COLO668 (cell line): ENCODE results near the gene SETD7.
A peak's percentile ranks its signal among the peaks of the same experiment; 100 is the strongest.

Experiments used
- DNase-seq: peaks from one replicate; lab custom pipeline; 2025; ENCODE audit not compliant: unreplicated experiment; lab: John Stamatoyannopoulos, UW

SETD7 gene

GRCh38 chr4:139556071-139556723, at the start of gene SETD7:
TSS of gene SETD7 (minus strand) at chr4:139556219. CDS start at chr4:139556137, 82 bp downstream.
- DNase-seq, result peak; percentile 85

GRCh38 chr4:139605516-139605915, 49.5 kb upstream of the SETD7 start:
- DNase-seq, result no peak

- peak; percentile 28 for DNase-seq
Measured at GRCh38 chr4:139603576-139604410, 47.8 kb upstream of the SETD7 start.

GRCh38 chr4:139602776-139603360, 46.8 kb upstream of the SETD7 start:
- no peak for DNase-seq

GRCh38 chr4:139600662-139601061, 44.6 kb upstream of the SETD7 start:
- DNase-seq, result no peak

- DNase-seq, result peak; percentile 13
Measured at GRCh38 chr4:139599594-139600374, 43.8 kb upstream of the SETD7 start.

- no peak for DNase-seq
Measured at GRCh38 chr4:139599076-139599475, 43.1 kb upstream of the SETD7 start.

- DNase-seq, result no peak
Measured at GRCh38 chr4:139596684-139597279, 40.8 kb upstream of the SETD7 start.

- no peak for DNase-seq
Measured at GRCh38 chr4:139596034-139596683, 40.1 kb upstream of the SETD7 start.

- no peak for DNase-seq
Measured at GRCh38 chr4:139594591-139595185, 38.7 kb upstream of the SETD7 start.

- no peak for DNase-seq
Measured at GRCh38 chr4:139593091-139593564, 37.1 kb upstream of the SETD7 start.

- DNase-seq, result no peak
Measured at GRCh38 chr4:139589336-139590018, 33.5 kb upstream of the SETD7 start.

- no peak for DNase-seq
Measured at GRCh38 chr4:139587446-139587845, 31.4 kb upstream of the SETD7 start.

- no peak for DNase-seq
Measured at GRCh38 chr4:139585473-139585872, 29.5 kb upstream of the SETD7 start.

- no peak for DNase-seq
Measured at GRCh38 chr4:139584784-139585183, 28.8 kb upstream of the SETD7 start.

- DNase-seq, result no peak
Measured at GRCh38 chr4:139584013-139584412, 28.0 kb upstream of the SETD7 start.

- no peak for DNase-seq
Measured at GRCh38 chr4:139582044-139582443, 26.0 kb upstream of the SETD7 start.

- no peak for DNase-seq
Measured at GRCh38 chr4:139581096-139581495, 25.1 kb upstream of the SETD7 start.

- DNase-seq, result no peak
Measured at GRCh38 chr4:139576219-139576618, 20.2 kb upstream of the SETD7 start.
